Calu3 (cell line): ENCODE results near the gene ABCA10. TPM values are rescaled to one million over a fixed set of nuclear protein-coding genes. Genes with fewer than 3 reads are reported as not detected.

Source experiments
- BruUV-seq: library from RNA; stranded (reverse); fragments of 400-500 nt; replicated peaks from 2 replicates; lab custom pipeline; 2021; lab: Mats Ljungman, UMichigan
- CTCF ChIA-PET: fragments of 300-600 bp; sonication (Branson Sonifier 250); formaldehyde crosslinking; loops from one replicate; lab custom pipeline; 2022; ENCODE audit warnings: antibody characterized with exemption; lab: Charles Lee
- DNase-seq: peaks from one replicate; pipeline ENCODE4 v3.0.0; 2022
- H3K27ac Mint-ChIP-seq: one replicate; pipeline ENCODE4 v1.8.0; 2022; ENCODE audit warnings: mixed read lengths; ENCODE audit not compliant: unreplicated experiment
- H3K27me3 Mint-ChIP-seq: one replicate; pipeline ENCODE4 v1.8.0; 2022; ENCODE audit warnings: mixed read lengths; ENCODE audit not compliant: unreplicated experiment
- H3K36me3 Mint-ChIP-seq: one replicate; pipeline ENCODE4 v1.8.0; 2022; ENCODE audit warnings: mild to moderate bottlenecking, moderate library complexity, mixed read lengths; ENCODE audit not compliant: insufficient read depth, unreplicated experiment
- H3K4me1 Mint-ChIP-seq: one replicate; pipeline ENCODE4 v1.8.0; 2022; ENCODE audit warnings: mild to moderate bottlenecking, low read depth, mixed read lengths; ENCODE audit not compliant: unreplicated experiment
- H3K4me3 Mint-ChIP-seq: one replicate; pipeline ENCODE4 v1.8.0; 2022; ENCODE audit warnings: mild to moderate bottlenecking, low read depth, moderate library complexity, mixed read lengths; ENCODE audit not compliant: unreplicated experiment
- H3K9me3 Mint-ChIP-seq: one replicate; pipeline ENCODE4 v1.8.0; 2022; ENCODE audit warnings: low read depth, mixed read lengths; ENCODE audit not compliant: unreplicated experiment
- intact Hi-C: fragments of 100-400 bp; cut with micrococcal nuclease; formaldehyde crosslinking; loops from one replicate; pipeline ENCODE4 v1.10.0; 2022; ENCODE audit not compliant: unreplicated experiment
- microRNA-seq: library from miRNA; unstranded; fragments of <30 nt; microRNA quantifications from one replicate; pipeline ENCODE4 v1.2.0, GENCODE V29; 2022
- total RNA-seq: library from RNA; stranded (reverse); gene quantifications from 2 replicates; pipeline ENCODE4 v1.2.3, GENCODE V29; 2022
- TF ChIP-seq, protein P1 (sequence below): fragments of 200-600 bp; IDR thresholded peaks from one replicate; pipeline ENCODE4 v1.8.0; 2022; ENCODE audit warnings: antibody characterized with exemption; ENCODE audit not compliant: unreplicated experiment

The ABCA10 gene
- total RNA-seq, 1 experiment from 2014 or later: 0.28 TPM

DNA sequence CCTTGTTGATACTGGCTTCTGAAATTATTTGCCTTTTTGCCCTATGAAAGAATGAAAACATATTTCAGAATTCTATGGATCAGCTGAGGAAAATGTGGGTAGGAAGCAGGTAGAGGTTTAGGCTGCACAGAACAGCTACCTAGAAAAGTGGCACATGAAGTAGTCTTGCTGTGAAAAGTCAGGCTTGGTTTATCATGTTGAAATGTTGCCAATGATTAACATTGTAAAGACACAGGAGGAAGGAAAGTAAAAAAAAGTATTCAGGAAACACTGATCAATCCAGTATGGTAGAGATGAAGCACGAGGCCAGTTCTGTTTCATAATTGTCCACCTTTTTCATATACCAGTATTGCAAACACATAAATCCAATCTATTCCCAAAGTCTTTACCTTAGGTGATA lies 116.8 kb downstream of the ABCA10 start:
- Mint-ChIP-seq H3K27me3 (no peaks in the 10 kb centered on the region), H3K36me3 (no peaks in the 10 kb centered on the region), H3K27ac (peak overlapping the region; percentile 11), H3K4me1 (peaks cover 13% of the 10 kb centered on the region), H3K4me3 (no peak overlapping the region), H3K9me3 (peaks cover 3% of the 10 kb centered on the region)
- DNase-seq: no peak
- BruUV-seq: no TSS peak
- TF ChIP-seq, protein P1, sequence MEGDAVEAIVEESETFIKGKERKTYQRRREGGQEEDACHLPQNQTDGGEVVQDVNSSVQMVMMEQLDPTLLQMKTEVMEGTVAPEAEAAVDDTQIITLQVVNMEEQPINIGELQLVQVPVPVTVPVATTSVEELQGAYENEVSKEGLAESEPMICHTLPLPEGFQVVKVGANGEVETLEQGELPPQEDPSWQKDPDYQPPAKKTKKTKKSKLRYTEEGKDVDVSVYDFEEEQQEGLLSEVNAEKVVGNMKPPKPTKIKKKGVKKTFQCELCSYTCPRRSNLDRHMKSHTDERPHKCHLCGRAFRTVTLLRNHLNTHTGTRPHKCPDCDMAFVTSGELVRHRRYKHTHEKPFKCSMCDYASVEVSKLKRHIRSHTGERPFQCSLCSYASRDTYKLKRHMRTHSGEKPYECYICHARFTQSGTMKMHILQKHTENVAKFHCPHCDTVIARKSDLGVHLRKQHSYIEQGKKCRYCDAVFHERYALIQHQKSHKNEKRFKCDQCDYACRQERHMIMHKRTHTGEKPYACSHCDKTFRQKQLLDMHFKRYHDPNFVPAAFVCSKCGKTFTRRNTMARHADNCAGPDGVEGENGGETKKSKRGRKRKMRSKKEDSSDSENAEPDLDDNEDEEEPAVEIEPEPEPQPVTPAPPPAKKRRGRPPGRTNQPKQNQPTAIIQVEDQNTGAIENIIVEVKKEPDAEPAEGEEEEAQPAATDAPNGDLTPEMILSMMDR: no peak
- CTCF ChIA-PET: no interaction called here
- intact Hi-C loops: no loop called here

DNA sequence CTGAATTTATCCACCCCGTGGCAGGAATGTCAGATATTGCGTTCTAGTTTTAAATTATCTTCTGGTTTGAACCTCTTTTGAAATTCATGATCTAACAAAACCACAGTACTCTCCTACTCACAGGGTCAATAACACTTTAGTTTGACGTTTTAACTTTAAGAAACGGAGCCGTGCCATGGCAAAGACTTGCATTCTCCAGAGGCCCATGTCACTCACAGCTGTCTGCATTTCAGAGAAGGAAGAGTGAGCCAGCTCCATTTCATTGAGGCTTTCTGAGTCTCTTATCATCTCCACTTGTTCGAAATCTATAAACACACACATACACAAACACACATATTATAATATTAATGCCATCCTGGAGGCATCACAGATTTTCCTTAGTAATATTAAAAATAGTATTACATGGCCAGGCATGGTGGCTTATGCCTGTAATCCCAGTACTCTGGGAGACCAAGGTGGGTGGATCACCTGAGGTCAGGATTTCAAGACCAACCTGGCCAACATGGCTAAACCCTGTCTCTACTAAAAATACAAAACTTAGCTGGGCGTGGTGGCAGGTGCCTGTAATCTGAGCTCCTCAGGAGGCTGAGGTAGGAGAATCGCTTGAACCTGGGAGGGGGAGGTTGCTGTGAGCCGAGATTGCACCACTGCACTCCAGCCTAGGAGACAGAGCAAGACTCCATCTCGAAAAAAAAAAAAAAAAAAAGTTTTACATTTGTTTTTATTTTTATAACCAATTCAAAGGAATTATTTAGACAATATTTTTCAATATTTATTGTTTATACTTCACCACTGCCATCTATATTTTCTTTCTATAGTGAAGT lies 122.5 kb downstream of the ABCA10 start:
- no peak overlapping the region for H3K27ac Mint-ChIP-seq
- no peaks in the 10 kb centered on the region for H3K4me1 Mint-ChIP-seq
- H3K9me3 Mint-ChIP-seq: peaks cover 3% of the 10 kb centered on the region
- H3K27me3 Mint-ChIP-seq: no peaks in the 10 kb centered on the region
- no peak overlapping the region for H3K4me3 Mint-ChIP-seq
- TF ChIP-seq, protein P1: no peak
- no TSS peak for BruUV-seq
- intact Hi-C loops: no loop called here
- no peak for DNase-seq
- CTCF ChIA-PET: no interaction called here
- H3K36me3 Mint-ChIP-seq: no peaks in the 10 kb centered on the region

DNA sequence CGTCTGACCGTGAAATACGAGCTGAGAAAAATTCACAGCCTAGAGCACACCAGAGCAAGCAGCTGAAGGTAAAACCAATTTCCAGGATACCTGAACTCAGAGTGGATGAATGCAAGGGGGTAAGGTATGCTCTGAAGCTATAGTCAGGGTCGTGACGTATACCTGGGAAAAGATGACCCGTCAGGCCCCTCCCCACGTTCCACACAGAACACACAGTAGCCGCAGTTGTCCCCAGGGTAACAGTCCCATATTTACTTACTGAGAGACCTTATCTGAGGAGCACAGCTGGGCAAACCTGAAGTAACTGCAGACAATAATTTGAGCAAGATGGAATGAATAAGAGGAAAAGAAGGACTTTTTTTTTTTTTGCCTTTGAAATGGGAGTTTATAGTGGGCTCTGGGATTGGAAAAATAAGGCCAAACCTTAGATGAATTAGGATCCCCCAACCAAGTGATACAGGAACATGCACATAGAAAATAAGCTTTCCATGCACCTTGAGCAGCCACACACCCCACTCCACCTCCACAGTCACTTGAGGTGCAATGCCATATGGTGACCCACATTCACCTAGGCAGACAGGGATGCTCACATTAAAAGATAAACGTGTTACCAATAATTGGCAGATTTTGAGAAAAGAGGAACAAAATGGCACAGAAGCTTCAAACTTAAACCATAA lies 124.9 kb downstream of the ABCA10 start:
- TF ChIP-seq, protein P1: no peak
- H3K4me1 Mint-ChIP-seq: no peaks in the 10 kb centered on the region
- no peak for DNase-seq
- H3K9me3 Mint-ChIP-seq: peaks cover 3% of the 10 kb centered on the region
- intact Hi-C loops: no loop called here
- no peaks in the 10 kb centered on the region for H3K27me3 Mint-ChIP-seq
- BruUV-seq: no TSS peak
- no peak overlapping the region for H3K4me3 Mint-ChIP-seq
- no peaks in the 10 kb centered on the region for H3K36me3 Mint-ChIP-seq
- H3K27ac Mint-ChIP-seq: no peak overlapping the region
- CTCF ChIA-PET: no interaction called here

DNA sequence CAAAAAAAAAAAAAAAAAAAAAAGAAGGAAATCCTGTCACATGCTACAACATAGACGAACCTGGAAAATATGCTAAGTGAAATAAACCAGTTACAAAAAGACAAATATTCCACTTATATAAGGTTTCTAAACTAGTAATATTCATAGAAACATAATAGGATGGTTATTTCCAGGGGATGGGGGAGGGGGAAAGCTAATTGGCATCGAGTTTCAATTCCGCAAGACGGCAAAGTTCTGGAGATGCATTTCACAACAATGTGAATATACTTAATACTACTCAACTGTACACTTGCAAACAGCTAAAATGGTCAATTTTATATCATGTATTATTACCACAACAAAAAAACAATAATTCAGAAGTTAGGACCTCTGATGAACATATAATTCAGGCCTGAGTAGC lies 130.0 kb downstream of the ABCA10 start:
- TF ChIP-seq, protein P1: no peak
- Mint-ChIP-seq H3K36me3 (no peaks in the 10 kb centered on the region), H3K27ac (no peak overlapping the region), H3K27me3 (no peaks in the 10 kb centered on the region), H3K4me1 (peaks cover 2% of the 10 kb centered on the region), H3K4me3 (no peak overlapping the region), H3K9me3 (no peaks in the 10 kb centered on the region)
- no TSS peak for BruUV-seq
- intact Hi-C loops: no loop called here
- CTCF ChIA-PET: no interaction called here
- no peak for DNase-seq

Small RNAs within 50 kb of the gene (microRNA-seq; reads per million reads assigned to microRNA genes)
- gene MIR4524A: not detected
- gene MIR4524B: not detected

Other genes with a start within 250 kb of the ABCA10 start
- not detected in 2 replicates for gene ABCA9, start 167.9 kb downstream of the ABCA10 start, total RNA-seq
- 0.44 TPM in 1 of 2 replicates, not detected in the other for gene ABCA6, start 86.9 kb downstream of the ABCA10 start, total RNA-seq
- 8.9 and 10.2 TPM in 2 replicates for gene ABCA5, start 98.3 kb upstream of the ABCA10 start, total RNA-seq
- gene MAP2K6, start 185.9 kb upstream of the ABCA10 start, total RNA-seq: 8.3 and 13.0 TPM in 2 replicates